ENCODE data around the gene LYST. TPM values are rescaled to one million over a fixed set of nuclear protein-coding genes. Genes with fewer than 3 reads are reported as not detected.

Gene LYST
- polyA plus RNA-seq, 3 donors: 46.3 to 128 (median 67.9) TPM

DNA sequence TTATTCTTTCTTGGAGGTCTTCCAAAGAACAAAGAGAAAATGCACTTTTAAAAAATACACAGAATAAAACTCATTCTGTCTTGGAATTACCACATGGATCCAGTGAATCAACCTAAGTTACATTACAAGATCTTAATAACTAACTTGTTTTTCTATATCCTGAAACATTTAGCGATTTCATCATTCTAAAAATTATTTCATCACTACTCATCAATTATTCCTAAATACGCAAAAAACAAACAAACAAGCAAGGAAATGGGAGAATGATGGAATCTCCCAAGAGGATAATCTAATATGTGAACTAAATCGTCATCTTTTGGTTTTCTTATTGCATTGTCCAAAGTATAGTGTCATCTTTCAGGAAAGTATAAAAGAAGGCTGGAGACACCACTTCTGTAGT lies 178.6 kb downstream of the LYST start:
- H3K27ac Mint-ChIP-seq: peak overlapping the region in 1 of 7 donors; percentile 73
- peaks cover 0 to 1% (median 0%) of the 10 kb centered on the region in 7 donors for H3K9me3 Mint-ChIP-seq
- intact Hi-C loops (cut with micrococcal nuclease): no loop called here
- no peak overlapping the region for H3K4me3 ChIP-seq (replicated peaks in 1 of 3; ENCODE audit: low read depth in 2 of 3, low read length in 3 of 3)
- H3K36me3 ChIP-seq (replicated peaks in 1 of 2; ENCODE audit: control insufficient read depth in 1 of 2, insufficient read depth in 2 of 2, low read length in 2 of 2): peaks cover 94 to 99% of the 10 kb centered on the region in 2 donors
- H3K9me3 ChIP-seq (replicated peaks in 1 of 2; ENCODE audit: control insufficient read depth in 1 of 2, insufficient read depth in 1 of 2, low read length in 2 of 2): no peaks in the 10 kb centered on the region
- H3K4me1 ChIP-seq (ENCODE audit: control insufficient read depth in 1 of 2, insufficient read depth in 2 of 2, low read length in 2 of 2): no peaks in the 10 kb centered on the region
- H4K20me1 ChIP-seq (ENCODE audit: insufficient read depth, low read length): peaks cover 95% of the 10 kb centered on the region
- no peak overlapping the region for H3K4me2 ChIP-seq (replicated peaks; ENCODE audit: extremely low read depth, low read length, poor library complexity, severe bottlenecking)
- peak overlapping the region in 1 of 2 donors; percentile 4 for H3K27ac ChIP-seq (ENCODE audit: low read depth in 1 of 2, low read length in 2 of 2)
- no peak overlapping the region for H3K4me3 Mint-ChIP-seq
- no CpG with 5 or more reads among the region's 3 CpGs for WGBS (ENCODE audit: insufficient coverage)
- peaks cover 16% of the 10 kb centered on the region for H3K79me2 ChIP-seq (ENCODE audit: insufficient read depth, low read length)
- H3K27me3 Mint-ChIP-seq (ENCODE audit: low read depth in 3 of 3): peaks cover 0 to 3% (median 0%) of the 10 kb centered on the region in 3 donors
- no peak for DNase-seq
- no peaks in the 10 kb centered on the region for H3K4me1 Mint-ChIP-seq
- no peaks in the 10 kb centered on the region for H3K27me3 ChIP-seq (ENCODE audit: control insufficient read depth in 2 of 2, insufficient read depth in 2 of 2, low read length in 2 of 2)
- H3K9ac ChIP-seq (ENCODE audit: insufficient read depth, low read length, poor library complexity, severe bottlenecking): no peak overlapping the region
- no peak overlapping the region for H2AFZ ChIP-seq (ENCODE audit: insufficient read depth, low read depth, low read length, poor library complexity, severe bottlenecking)
- TF ChIP-seq, protein P1, sequence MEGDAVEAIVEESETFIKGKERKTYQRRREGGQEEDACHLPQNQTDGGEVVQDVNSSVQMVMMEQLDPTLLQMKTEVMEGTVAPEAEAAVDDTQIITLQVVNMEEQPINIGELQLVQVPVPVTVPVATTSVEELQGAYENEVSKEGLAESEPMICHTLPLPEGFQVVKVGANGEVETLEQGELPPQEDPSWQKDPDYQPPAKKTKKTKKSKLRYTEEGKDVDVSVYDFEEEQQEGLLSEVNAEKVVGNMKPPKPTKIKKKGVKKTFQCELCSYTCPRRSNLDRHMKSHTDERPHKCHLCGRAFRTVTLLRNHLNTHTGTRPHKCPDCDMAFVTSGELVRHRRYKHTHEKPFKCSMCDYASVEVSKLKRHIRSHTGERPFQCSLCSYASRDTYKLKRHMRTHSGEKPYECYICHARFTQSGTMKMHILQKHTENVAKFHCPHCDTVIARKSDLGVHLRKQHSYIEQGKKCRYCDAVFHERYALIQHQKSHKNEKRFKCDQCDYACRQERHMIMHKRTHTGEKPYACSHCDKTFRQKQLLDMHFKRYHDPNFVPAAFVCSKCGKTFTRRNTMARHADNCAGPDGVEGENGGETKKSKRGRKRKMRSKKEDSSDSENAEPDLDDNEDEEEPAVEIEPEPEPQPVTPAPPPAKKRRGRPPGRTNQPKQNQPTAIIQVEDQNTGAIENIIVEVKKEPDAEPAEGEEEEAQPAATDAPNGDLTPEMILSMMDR (IDR thresholded peaks at IDR 0.05): no peak
- peaks cover 81 to 94% of the 10 kb centered on the region in 2 donors for H3K36me3 Mint-ChIP-seq

DNA sequence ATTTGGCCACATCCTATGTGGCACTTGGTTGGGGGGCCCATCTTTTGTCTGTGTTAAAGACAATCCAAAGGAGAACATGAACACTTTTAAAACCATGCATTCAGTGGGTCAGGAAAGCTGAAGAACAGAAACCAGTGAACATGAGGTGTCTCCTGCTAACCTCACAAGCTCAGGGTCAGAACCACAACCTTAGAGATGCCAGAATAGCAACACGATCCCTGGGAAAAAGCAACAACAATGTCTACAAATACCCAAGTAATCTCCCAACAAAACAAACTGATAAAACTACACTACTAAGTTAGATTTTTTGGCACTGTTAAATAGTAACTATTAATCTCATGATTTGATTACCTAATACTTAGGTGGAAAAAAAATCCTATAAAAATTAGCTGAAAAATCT lies 183.1 kb downstream of the LYST start:
- Histone ChIP-seq H3K9ac (ENCODE audit: insufficient read depth, low read length, poor library complexity, severe bottlenecking) (no peak overlapping the region), H3K4me1 (ENCODE audit: control insufficient read depth in 1 of 2, insufficient read depth in 2 of 2, low read length in 2 of 2) (no peaks in the 10 kb centered on the region), H3K27ac (ENCODE audit: low read depth in 1 of 2, low read length in 2 of 2) (peak overlapping the region in 1 of 2 donors; percentile 30), H2AFZ (ENCODE audit: insufficient read depth, low read depth, low read length, poor library complexity, severe bottlenecking) (no peak overlapping the region), H3K4me3 (replicated peaks in 1 of 3; ENCODE audit: low read depth in 2 of 3, low read length in 3 of 3) (no peak overlapping the region), H3K27me3 (ENCODE audit: control insufficient read depth in 2 of 2, insufficient read depth in 2 of 2, low read length in 2 of 2) (no peaks in the 10 kb centered on the region), H4K20me1 (ENCODE audit: insufficient read depth, low read length) (peaks cover 97% of the 10 kb centered on the region), H3K79me2 (ENCODE audit: insufficient read depth, low read length) (peaks cover 20% of the 10 kb centered on the region), H3K9me3 (replicated peaks in 1 of 2; ENCODE audit: control insufficient read depth in 1 of 2, insufficient read depth in 1 of 2, low read length in 2 of 2) (no peaks in the 10 kb centered on the region), H3K36me3 (replicated peaks in 1 of 2; ENCODE audit: control insufficient read depth in 1 of 2, insufficient read depth in 2 of 2, low read length in 2 of 2) (peaks cover 97 to 98% of the 10 kb centered on the region in 2 donors), H3K4me2 (replicated peaks; ENCODE audit: extremely low read depth, low read length, poor library complexity, severe bottlenecking) (no peak overlapping the region)
- Mint-ChIP-seq H3K4me3 (no peak overlapping the region), H3K9me3 (peaks cover 0 to 2% (median 0%) of the 10 kb centered on the region in 7 donors), H3K36me3 (peaks cover 83 to 92% of the 10 kb centered on the region in 2 donors), H3K27me3 (ENCODE audit: low read depth in 3 of 3) (no peaks in the 10 kb centered on the region), H3K27ac (peak overlapping the region in 3 of 7 donors; percentile 6 to 50 (median 15)), H3K4me1 (no peaks in the 10 kb centered on the region)
- TF ChIP-seq, protein P1 (IDR thresholded peaks at IDR 0.05): no peak
- no CpG with 5 or more reads among the region's 1 CpG for WGBS (ENCODE audit: insufficient coverage)
- intact Hi-C loops (cut with micrococcal nuclease): no loop called here
- DNase-seq: no peak

All from CD14-positive monocyte (primary cell).